ENCODE measurements around the gene ZNF804B. TPM values are rescaled to one million over a fixed set of nuclear protein-coding genes. Genes with fewer than 3 reads are reported as not detected.

ZNF804B gene
- total and polyA plus RNA-seq, 8 donors, result 0.37 TPM; not detected in 7

DNA sequence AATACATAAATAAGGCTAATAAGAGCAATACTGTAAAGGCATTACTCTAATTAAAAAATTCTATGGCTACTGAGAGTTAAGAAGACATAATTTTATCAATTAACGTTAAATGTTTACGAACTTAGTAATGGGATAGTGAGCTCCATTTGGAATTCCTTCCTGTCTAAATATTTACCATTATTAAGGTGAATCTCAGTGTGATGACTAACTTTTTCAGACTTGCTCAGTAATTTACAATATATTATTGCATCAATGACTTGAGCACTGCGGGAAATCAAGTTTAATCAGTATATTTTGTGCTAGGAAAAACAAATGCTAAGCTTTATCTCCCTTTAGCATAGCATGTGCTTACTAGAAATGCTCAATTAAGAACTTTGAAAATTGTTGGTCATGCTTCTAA is 318.5 kb downstream of the ZNF804B start:
- DNase-seq, result no peak
- 60 to 70% (median 69%) methylated on average over 3 of the region's 3 CpGs for WGBS, 5 donors
- H3K27me3 ChIP-seq, result no peaks in the 10 kb centered on the region
- intact Hi-C loops (cut with DNase I; ENCODE audit: low total_unique reads), result no loop called here
- no peak overlapping the region for H3K27ac ChIP-seq
- H3K4me3 ChIP-seq, result no peak overlapping the region
- H3K4me1 ChIP-seq, result no peaks in the 10 kb centered on the region
- TF ChIP-seq POLR2A (IDR thresholded peaks at IDR 0.05), result no peak
- TF ChIP-seq POLR2AphosphoS5 (IDR thresholded peaks at IDR 0.05), result no peak
- TF ChIP-seq EP300 (IDR thresholded peaks at IDR 0.05), result no peak
- TF ChIP-seq, protein P1, sequence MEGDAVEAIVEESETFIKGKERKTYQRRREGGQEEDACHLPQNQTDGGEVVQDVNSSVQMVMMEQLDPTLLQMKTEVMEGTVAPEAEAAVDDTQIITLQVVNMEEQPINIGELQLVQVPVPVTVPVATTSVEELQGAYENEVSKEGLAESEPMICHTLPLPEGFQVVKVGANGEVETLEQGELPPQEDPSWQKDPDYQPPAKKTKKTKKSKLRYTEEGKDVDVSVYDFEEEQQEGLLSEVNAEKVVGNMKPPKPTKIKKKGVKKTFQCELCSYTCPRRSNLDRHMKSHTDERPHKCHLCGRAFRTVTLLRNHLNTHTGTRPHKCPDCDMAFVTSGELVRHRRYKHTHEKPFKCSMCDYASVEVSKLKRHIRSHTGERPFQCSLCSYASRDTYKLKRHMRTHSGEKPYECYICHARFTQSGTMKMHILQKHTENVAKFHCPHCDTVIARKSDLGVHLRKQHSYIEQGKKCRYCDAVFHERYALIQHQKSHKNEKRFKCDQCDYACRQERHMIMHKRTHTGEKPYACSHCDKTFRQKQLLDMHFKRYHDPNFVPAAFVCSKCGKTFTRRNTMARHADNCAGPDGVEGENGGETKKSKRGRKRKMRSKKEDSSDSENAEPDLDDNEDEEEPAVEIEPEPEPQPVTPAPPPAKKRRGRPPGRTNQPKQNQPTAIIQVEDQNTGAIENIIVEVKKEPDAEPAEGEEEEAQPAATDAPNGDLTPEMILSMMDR (IDR thresholded peaks at IDR 0.05), result no peak
- peaks cover 0 to 12% (median 0%) of the 10 kb centered on the region in 4 donors for H3K9me3 ChIP-seq
- H3K36me3 ChIP-seq, result no peaks in the 10 kb centered on the region

DNA sequence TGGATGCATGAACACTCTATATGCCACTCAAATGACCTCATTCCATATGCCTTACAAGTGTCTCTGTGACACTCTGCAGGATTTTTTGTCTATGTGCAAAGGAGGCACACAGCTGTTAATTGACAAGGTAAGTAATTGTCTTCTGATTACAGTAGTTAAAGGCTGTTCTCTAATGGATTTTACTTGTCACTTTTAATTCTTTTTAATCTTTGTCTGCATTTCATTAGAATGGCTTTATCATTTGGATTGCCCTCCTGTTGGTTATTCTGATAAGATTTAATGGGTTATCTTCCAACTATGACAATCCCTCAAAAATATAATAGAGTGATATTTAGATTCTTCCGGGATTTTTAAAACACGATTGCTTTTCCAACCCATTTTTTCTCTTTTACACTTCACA is 326.1 kb downstream of the ZNF804B start:
- TF ChIP-seq POLR2A (IDR thresholded peaks at IDR 0.05) (no peak), POLR2AphosphoS5 (IDR thresholded peaks at IDR 0.05) (no peak), EP300 (IDR thresholded peaks at IDR 0.05) (no peak)
- TF ChIP-seq, protein P1 (IDR thresholded peaks at IDR 0.05), result no peak
- WGBS, 5 donors, result 69 to 80% (median 74%) methylated on average over 2 of the region's 2 CpGs
- Histone ChIP-seq H3K4me1 (no peaks in the 10 kb centered on the region), H3K27me3 (no peaks in the 10 kb centered on the region), H3K9me3 (no peaks in the 10 kb centered on the region), H3K36me3 (no peaks in the 10 kb centered on the region), H3K4me3 (no peak overlapping the region), H3K27ac (no peak overlapping the region)
- intact Hi-C loops (cut with DNase I; ENCODE audit: low total_unique reads), result no loop called here
- DNase-seq, result peak in 1 of 2 donors; percentile 1

DNA sequence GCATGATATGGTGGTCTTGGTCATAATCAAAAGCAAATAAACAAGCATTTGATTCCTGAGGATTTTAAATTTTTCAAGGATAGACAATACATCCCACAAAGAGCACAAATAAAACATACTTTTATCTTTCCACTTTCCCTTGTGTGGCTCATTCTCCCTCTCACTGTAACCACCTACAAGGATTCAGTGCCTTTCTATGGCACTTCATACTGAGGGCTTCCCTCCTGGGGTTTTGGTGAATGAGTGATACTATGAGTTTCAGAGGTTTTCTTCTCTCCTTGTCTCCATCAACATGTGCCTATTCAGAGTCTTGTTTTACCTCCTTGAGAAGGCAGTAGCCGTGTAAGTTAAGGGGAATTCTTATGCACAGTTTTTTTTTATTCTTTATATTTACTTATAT is 332.1 kb downstream of the ZNF804B start:
- Histone ChIP-seq H3K27ac (no peak overlapping the region), H3K36me3 (no peaks in the 10 kb centered on the region), H3K9me3 (no peaks in the 10 kb centered on the region), H3K27me3 (no peaks in the 10 kb centered on the region), H3K4me3 (no peak overlapping the region), H3K4me1 (no peaks in the 10 kb centered on the region)
- DNase-seq, result no peak
- intact Hi-C loops (cut with DNase I; ENCODE audit: low total_unique reads), result no loop called here
- TF ChIP-seq, protein P1 (IDR thresholded peaks at IDR 0.05), result no peak
- TF ChIP-seq EP300 (IDR thresholded peaks at IDR 0.05), result no peak
- WGBS, 5 donors, result 51 to 81% (median 78%) methylated on average over 1 of the region's 1 CpG

DNA sequence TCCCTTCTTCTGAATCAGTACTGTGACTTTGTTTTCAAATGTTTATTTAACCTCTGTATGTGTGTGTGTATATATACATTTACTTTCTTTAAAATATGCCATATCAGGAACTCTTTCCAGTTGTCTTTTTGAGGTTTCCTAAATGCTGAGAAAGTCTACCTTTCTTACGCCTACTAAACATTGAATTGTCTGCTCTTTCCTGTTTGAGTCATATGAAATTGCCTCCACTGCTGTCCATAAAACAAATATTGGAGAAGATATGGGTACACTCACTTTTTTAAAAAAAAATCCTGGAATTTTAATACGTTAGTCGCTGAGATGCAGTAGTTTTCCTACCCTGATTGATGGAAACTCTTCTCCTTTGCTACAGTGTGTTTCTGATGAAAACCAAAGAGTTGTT is 334.8 kb downstream of the ZNF804B start:
- Histone ChIP-seq H3K27me3 (no peaks in the 10 kb centered on the region), H3K36me3 (no peaks in the 10 kb centered on the region), H3K27ac (no peak overlapping the region), H3K4me3 (no peak overlapping the region), H3K9me3 (no peaks in the 10 kb centered on the region), H3K4me1 (no peaks in the 10 kb centered on the region)
- WGBS, 5 donors, result 76 to 88% (median 81%) methylated on average over 3 of the region's 3 CpGs
- intact Hi-C loops (cut with DNase I; ENCODE audit: low total_unique reads), result no loop called here
- no peak for DNase-seq
- TF ChIP-seq POLR2A (IDR thresholded peaks at IDR 0.05) (no peak), POLR2AphosphoS5 (IDR thresholded peaks at IDR 0.05) (no peak), EP300 (IDR thresholded peaks at IDR 0.05) (no peak)
- TF ChIP-seq, protein P1 (IDR thresholded peaks at IDR 0.05), result no peak
